ENCODE data around the gene B3GLCT.

DNA sequence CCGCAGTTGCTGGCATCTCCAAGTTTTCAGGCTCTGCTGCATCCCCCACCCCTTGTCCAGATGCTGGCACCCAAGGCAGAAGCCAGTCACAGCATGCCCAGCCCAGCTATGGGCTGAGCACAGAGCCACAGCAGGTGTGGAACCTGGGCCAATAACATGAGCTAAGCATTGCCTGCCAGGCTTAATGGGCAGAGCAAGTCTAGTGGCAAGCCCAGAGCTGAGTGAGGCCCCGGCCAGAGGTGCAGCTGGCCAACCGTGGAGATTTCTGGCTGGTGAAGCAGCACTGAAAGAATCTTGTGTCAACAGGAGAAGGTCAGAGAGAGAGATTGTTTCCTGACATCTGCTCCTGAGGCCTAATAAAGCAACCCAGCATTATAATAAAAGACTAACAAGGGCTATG, 111.0 kb downstream of the B3GLCT start:
- TF ChIP-seq, protein P1, sequence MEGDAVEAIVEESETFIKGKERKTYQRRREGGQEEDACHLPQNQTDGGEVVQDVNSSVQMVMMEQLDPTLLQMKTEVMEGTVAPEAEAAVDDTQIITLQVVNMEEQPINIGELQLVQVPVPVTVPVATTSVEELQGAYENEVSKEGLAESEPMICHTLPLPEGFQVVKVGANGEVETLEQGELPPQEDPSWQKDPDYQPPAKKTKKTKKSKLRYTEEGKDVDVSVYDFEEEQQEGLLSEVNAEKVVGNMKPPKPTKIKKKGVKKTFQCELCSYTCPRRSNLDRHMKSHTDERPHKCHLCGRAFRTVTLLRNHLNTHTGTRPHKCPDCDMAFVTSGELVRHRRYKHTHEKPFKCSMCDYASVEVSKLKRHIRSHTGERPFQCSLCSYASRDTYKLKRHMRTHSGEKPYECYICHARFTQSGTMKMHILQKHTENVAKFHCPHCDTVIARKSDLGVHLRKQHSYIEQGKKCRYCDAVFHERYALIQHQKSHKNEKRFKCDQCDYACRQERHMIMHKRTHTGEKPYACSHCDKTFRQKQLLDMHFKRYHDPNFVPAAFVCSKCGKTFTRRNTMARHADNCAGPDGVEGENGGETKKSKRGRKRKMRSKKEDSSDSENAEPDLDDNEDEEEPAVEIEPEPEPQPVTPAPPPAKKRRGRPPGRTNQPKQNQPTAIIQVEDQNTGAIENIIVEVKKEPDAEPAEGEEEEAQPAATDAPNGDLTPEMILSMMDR (IDR thresholded peaks at IDR 0.05; ENCODE audit: insufficient read depth, low read depth, low read length), result no peak
- TF ChIP-seq EZH2 (IDR thresholded peaks at IDR 0.05; ENCODE audit: insufficient read depth, low read length), result no peak

All from astrocyte (in vitro differentiated cells and primary cell).